Right cardiac atrium (tissue), 5 donors: ENCODE results near the gene SLC22A3. TPM values are rescaled to one million over a fixed set of nuclear protein-coding genes. Genes with fewer than 3 reads are reported as not detected.
"Not testable (repeated sequence)": the region's sequence is repeated elsewhere in the genome, so short reads cannot be mapped to it uniquely, and the experiment has no call there.

Experiments
- ATAC-seq, 2 donors: fragments of 200-7000 bp; cut with Tn5 transposase; one replicate each; pipeline versions ENCODE4 v1.8.0 to v1.9.1; 2020; ENCODE audit warnings: moderate library complexity in 2 of 2, mild to moderate bottlenecking in 1 of 2
- DNase-seq, 3 donors: peaks; one replicate each; pipeline ENCODE4 v3.0.0-alpha.2; 2020
- H3K27ac ChIP-seq: one replicate; pipeline ENCODE4 v1.5.1; 2013; ENCODE audit warnings: mild to moderate bottlenecking, low read length, control low read depth, moderate library complexity
- H3K27me3 ChIP-seq: one replicate; pipeline ENCODE4 v1.6.1; 2013; ENCODE audit not compliant: control insufficient read depth, insufficient read depth
- H3K4me1 ChIP-seq: one replicate; pipeline ENCODE4 v1.6.1; 2013; ENCODE audit warnings: low read length; ENCODE audit not compliant: control insufficient read depth, insufficient read depth
- H3K4me3 ChIP-seq: one replicate; pipeline ENCODE4 v1.5.1; 2013; ENCODE audit warnings: low read length, control low read depth
- H3K9me3 ChIP-seq: one replicate; pipeline ENCODE4 v1.6.1; 2013; ENCODE audit warnings: low read length; ENCODE audit not compliant: control insufficient read depth
- WGBS: extraction: QIAGEN DNeasy Blood & Tissue Kit; methylation state at CpG from one replicate; pipeline ENCODE4 v1.1.7; 2013; 5-methylcytosine and 5-hydroxymethylcytosine counted together
- intact Hi-C, 4 donors: fragments of 100-400 bp; cut with DNase I; formaldehyde crosslinking; loops; one replicate each; pipeline versions ENCODE4 v1.11.0 to v1.14.0; 2022 to 2023
- polyA plus RNA-seq: library from polyadenylated mRNA; stranded (reverse); fragments of 200-250 nt; gene quantifications from one replicate; pipeline ENCODE4 v1.2.3, GENCODE V29; 2013
- total RNA-seq, 4 donors: library from RNA; stranded (reverse); fragmentation: NEBNext Ultra II Directional; extraction: Animal tissue kit (Norgen Biotek cat#: 25700); gene quantifications; one replicate each; pipeline ENCODE4 v1.2.1, GENCODE V29; 2021
- donor health status: healthy with polysubstance abuse.
- donor health status: DM: no; HTN: yes; CAD: no.
- donor health status: DM: no; HTN: no; CAD: no.
- donor health status: DM: no; HTN: yes; CAD: no; lungs with severe emphysema.
- donor health status: DM: yes; HTN: yes; CAD: no.

The SLC22A3 gene
- total and polyA plus RNA-seq, 5 donors: 0.57 to 1.1 (median 0.88) TPM

- H3K4me1 ChIP-seq: no peaks in the 10 kb centered on the region
- intact Hi-C loops: no loop called here
- no peaks in the 10 kb centered on the region for H3K9me3 ChIP-seq
- H3K27ac ChIP-seq: no peak overlapping the region
- DNase-seq: no peak
- H3K4me3 ChIP-seq: no peak overlapping the region
- 42% methylated on average over 2 of the region's 2 CpGs for WGBS
- no peaks in the 10 kb centered on the region for H3K27me3 ChIP-seq
- no peak for ATAC-seq
These were observed 121.0 kb downstream of the SLC22A3 start for GRCh38 chr6:160469153-160469552.

DNA sequence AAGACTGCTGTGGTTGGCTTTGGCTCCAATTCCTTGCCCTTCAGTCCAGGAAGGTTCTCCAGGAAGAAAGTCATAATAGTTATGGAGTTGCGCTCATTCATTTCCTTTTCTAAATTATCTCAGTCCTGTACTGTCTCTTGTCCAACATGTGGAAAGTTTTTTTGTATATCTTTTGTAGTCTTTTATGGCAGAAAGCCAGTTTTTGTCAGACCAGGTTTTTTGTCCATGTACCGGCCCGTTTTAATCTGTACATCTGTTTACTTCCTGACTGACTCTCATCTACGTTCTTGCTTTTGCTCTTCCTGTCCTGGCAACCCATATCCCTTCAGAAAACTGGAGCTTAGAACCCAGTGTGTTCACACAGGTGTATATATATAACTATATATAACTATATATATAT, 127.9 kb downstream of the SLC22A3 start:
- WGBS: 54% methylated on average over 4 of the region's 4 CpGs
- intact Hi-C loops, H3K9me3 ChIP-seq, H3K4me3 ChIP-seq, DNase-seq, H3K27ac ChIP-seq, ATAC-seq, H3K27me3 ChIP-seq, H3K4me1 ChIP-seq: not testable (repeated sequence)

DNA sequence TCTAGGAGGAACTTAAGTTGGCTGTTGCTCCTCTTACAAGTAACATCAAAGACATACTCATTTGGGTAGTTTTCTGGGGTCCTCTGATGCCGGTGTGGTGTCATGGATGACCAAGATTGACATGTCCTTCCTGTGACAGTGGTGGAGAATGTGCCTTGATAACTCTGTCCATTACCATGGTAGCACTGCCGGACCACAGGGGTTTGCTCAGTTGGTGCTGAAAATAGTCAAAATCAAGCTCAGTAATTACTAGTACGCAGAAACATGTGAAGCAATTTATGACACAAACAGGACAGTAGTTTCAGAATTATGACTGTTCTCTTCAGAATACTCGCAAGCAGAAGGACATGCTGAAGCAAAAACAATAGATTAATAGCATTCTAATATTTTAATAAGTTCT, 128.9 kb downstream of the SLC22A3 start:
- H3K4me3 ChIP-seq, intact Hi-C loops, H3K27ac ChIP-seq, ATAC-seq, DNase-seq, H3K9me3 ChIP-seq, H3K27me3 ChIP-seq, H3K4me1 ChIP-seq: not testable (repeated sequence)
- WGBS: 80% methylated on average over 4 of the region's 4 CpGs

DNA sequence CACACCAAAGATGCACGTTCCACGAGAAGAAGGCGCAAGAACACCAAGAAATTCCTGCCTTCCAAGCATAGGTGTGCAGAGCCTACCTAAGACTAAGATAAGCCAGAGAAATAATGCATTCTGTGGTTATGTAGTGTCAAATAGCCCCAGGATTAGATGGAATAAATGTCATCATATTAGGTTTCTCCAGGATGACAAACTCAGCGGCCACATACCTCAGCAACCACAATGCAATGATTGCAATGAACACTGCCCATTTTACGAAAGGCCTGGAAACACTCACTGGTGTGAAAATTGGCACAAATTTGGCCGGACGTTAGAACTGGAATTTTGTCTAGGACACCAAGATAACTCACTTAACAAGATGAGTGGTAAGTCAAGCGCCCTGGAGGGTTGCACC, 129.7 kb downstream of the SLC22A3 start:
- intact Hi-C loops: no loop called here
- DNase-seq: no peak
- no peak for ATAC-seq
- Histone ChIP-seq H3K9me3 (no peaks in the 10 kb centered on the region), H3K4me3 (no peak overlapping the region), H3K4me1 (no peaks in the 10 kb centered on the region), H3K27ac (no peak overlapping the region), H3K27me3 (no peaks in the 10 kb centered on the region)
- WGBS: 76% methylated on average over 8 of the region's 8 CpGs

GRCh38 chr6:160487116-160487515, 138.9 kb downstream of the SLC22A3 start:
- ATAC-seq (no peak), DNase-seq (no peak)
- no peaks in the 10 kb centered on the region for H3K27me3 ChIP-seq
- intact Hi-C loops: no loop called here
- no peaks in the 10 kb centered on the region for H3K4me1 ChIP-seq
- H3K27ac ChIP-seq: no peak overlapping the region
- H3K4me3 ChIP-seq: no peak overlapping the region
- no peaks in the 10 kb centered on the region for H3K9me3 ChIP-seq
- 88% methylated on average over 11 of the region's 11 CpGs for WGBS

DNA sequence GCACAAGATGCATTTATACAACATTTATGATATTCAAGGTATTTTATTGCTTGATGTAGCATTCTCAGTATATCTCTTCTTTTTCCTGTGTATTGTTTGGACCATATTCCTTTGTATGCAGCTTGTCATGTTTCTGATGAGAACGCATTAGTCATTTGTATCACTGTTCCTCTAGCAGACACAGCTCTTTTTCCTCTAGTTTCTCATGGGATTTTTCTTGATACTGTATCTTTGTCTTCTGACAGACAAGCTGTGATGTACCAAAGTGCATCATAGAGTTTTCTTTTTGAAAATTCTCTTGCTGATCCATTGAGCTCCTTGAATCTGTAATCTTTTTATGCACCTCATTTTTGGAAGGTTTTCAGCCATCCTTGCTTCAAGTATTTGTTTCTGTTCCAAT, 140.9 kb downstream of the SLC22A3 start:
- H3K27me3 ChIP-seq: no peaks in the 10 kb centered on the region
- WGBS: 55% methylated on average over 1 of the region's 1 CpG
- no peak for ATAC-seq
- no peaks in the 10 kb centered on the region for H3K4me1 ChIP-seq
- H3K27ac ChIP-seq: no peak overlapping the region
- DNase-seq: no peak
- intact Hi-C loops: no loop called here
- no peaks in the 10 kb centered on the region for H3K9me3 ChIP-seq
- H3K4me3 ChIP-seq: no peak overlapping the region

DNA sequence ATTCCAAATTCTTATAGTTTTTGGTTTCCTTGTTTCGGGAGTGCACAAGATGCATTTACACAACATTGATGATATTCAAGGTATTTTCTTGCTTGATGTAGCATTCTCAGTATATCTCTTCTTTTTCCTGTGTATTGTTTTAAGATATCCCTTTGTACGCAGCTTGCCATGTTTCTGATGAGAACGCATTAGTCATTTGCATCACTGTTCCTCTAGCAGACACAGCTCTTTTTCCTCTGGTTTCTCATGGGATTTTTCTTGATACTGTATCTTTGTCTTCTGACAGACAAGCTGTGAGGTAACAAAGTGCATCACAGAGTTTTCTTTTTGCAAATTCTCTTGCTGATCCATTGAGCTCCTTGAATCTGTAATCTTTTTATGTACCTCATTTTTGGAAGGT, 146.4 kb downstream of the SLC22A3 start:
- Histone ChIP-seq H3K9me3 (no peaks in the 10 kb centered on the region), H3K27me3 (no peaks in the 10 kb centered on the region), H3K27ac (no peak overlapping the region), H3K4me1 (no peaks in the 10 kb centered on the region), H3K4me3 (no peak overlapping the region)
- WGBS: 56% methylated on average over 3 of the region's 3 CpGs
- ATAC-seq (no peak), DNase-seq (no peak)
- intact Hi-C loops: no loop called here

GRCh38 chr6:160500639-160501038, 152.5 kb downstream of the SLC22A3 start:
- Histone ChIP-seq H3K27me3 (no peaks in the 10 kb centered on the region), H3K9me3 (peaks cover 2% of the 10 kb centered on the region), H3K4me1 (no peaks in the 10 kb centered on the region), H3K27ac (no peak overlapping the region), H3K4me3 (no peak overlapping the region)
- DNase-seq (no peak), ATAC-seq (no peak)
- intact Hi-C loops: no loop called here
- 86% methylated on average over 4 of the region's 4 CpGs for WGBS

Other genes starting within 250 kb of the SLC22A3 start
- gene SLC22A1, start 226.6 kb upstream of the SLC22A3 start, total RNA-seq: under 1 TPM in 3 of 4 donors, not detected in 1; 0.21 to 0.97 (median 0.63) TPM
- 0.27 TPM for gene SLC22A1, start 226.6 kb upstream of the SLC22A3 start, polyA plus RNA-seq
- not detected for gene SLC22A2, start 89.6 kb upstream of the SLC22A3 start, total RNA-seq
- 0.05 TPM for gene SLC22A2, start 89.6 kb upstream of the SLC22A3 start, polyA plus RNA-seq